HG03354 (cell line): ENCODE data around the gene ZEB2.

ENCODE experiments used
- ATAC-seq: cut with Tn5 transposase; IDR thresholded peaks from one replicate; pipeline ENCODE4 v1.9.1; 2021; ENCODE audit warnings: mild to moderate bottlenecking; ENCODE audit not compliant: unreplicated experiment, poor library complexity, severe bottlenecking

The ZEB2 gene

GRCh38 chr2:144437636-144438035 lies 82.3 kb downstream of the ZEB2 start:
- no peak for ATAC-seq

DNA sequence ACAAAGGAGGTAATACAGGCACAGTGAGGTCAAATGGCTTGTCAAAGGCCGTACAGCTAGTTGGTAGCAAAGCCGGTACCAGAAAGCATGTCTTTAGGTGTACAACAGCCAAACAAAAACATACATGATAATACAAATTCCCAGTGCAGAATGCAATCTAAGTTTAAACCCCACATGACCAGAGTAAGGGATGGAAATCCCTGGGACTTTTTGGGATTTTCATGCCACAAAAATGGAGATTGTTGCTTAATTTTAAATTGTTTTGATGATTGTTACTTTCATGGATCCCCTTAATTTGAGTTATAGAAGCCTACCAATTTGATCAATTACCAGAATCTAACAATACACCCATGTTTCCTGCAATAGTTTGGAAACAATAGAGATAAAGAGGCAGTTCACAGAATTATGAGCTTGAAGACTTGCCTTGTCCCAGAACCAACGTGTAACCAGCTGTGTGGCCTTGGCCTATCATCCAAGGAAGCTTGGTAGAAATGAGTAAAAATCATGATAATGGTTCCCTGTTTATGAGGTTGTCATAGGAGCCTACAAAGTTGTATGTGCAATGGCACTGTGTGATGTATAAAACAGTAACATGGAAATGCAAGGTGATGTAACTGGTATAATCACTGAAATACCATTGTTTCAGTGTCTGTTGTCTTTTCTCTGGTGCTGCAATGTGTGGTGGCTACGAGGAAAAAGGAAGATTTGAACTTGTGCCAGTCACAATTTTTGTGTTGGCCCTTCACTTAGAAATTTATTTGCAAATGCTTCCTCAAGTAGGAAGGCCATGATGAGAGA lies 85.3 kb downstream of the ZEB2 start:
- ATAC-seq = no peak

- no peak for ATAC-seq
Measured at GRCh38 chr2:144432921-144433320, 87.0 kb downstream of the ZEB2 start.

- ATAC-seq = no peak
Measured at GRCh38 chr2:144431998-144432397, 87.9 kb downstream of the ZEB2 start.

DNA sequence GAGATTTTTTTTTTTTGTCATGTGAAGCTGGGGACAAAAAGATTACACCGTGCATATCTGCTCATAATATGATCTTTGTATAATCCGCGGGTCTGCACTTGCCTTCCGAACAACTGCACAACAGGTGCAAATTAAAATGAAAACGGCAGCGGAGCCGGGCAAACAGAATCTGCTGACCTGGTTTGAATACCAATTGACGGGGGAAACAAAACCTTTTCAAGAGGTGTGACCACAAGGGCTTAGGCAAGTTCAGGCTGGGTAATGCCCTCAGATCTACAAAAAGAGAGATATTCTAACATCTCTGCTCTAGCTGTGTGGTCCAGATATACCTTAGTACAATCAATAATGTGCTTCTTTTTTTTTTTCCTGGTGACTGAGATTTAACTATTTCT lies 88.5 kb downstream of the ZEB2 start:
- ATAC-seq = no peak

DNA sequence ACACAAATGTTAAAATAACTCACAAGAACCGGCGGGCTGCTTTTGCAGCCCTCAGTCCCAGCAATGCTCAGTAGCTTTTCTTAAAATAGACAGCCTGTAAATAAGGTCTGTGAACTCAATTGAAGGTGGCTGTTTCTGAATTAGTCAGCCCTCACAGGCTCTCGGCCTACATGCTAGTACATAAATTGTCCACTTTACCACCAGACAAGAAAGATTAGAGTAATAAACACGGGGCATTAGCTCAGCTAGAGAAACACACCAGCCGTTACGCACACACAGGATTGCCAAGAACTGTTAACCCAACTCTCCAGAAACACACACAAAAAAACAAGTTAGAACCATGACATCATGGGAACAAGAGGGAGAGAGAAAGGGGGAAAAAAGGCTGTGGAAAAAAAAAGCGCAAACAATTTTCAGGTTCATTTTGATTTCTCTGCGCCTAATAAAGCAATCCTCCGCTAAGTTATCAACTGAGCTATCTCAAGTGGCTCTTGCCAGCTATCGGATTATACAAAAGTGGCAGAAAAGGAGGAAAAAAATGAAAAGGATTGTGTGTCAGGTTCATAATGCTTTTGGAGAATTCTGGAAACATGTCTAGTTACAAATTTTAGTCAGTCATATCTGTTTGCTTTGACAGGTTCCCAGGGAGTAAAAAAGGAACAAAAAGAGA lies 89.1 kb downstream of the ZEB2 start:
- ATAC-seq = peak; percentile 89

DNA sequence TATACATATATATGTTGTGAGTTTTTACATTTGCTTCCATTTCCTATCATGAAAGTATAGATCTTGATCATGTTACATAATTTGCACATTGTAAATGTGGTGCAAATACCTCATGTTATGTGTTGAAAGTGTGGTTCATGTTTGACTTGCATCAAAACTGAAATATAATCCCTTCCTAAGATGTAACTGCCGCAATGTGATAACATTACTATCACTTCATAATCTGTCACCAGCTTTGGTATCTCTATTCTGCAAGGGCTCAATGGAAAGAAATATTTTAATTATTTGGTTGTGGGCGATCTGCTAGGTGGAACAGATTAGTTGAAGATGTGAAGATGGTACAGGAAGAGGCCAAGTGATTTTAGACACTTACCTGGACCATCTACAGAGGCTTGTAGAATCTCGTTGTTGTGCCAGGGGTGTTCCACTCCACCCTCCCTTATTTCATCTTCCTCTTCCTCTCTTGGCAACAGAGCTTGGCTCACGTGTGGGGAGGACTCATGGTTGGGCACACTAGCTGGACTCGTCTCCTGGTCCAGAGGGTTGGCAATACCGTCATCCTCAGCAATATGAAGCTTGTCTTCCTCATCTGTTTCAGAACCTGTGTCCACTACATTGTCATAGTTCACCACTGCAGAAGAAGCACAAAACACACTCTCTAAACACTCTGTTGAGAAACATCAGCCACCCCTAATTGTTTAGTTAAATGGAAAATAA lies 90.4 kb downstream of the ZEB2 start:
- ATAC-seq = no peak

GRCh38 chr2:144426981-144427479 lies 92.9 kb downstream of the ZEB2 start:
- no peak for ATAC-seq

DNA sequence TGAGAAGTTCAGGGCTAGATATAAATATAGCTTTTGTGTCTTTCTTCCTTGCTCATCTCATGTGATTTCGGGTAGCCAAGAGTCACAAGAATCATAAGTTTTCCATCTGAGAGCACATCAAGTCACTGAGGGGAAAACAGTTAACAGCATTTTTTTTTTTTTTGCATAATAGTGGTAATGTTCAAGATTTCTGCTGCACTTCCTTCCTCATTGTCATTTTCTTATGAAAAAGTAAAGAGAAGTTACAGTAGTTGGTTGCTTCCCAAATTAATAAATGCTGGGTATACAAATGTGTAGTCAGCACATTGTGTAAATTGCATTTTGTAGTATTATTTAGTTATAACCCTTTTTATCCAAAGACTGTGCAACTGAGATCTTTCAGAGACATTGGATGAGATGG lies 93.6 kb downstream of the ZEB2 start:
- no peak for ATAC-seq

DNA sequence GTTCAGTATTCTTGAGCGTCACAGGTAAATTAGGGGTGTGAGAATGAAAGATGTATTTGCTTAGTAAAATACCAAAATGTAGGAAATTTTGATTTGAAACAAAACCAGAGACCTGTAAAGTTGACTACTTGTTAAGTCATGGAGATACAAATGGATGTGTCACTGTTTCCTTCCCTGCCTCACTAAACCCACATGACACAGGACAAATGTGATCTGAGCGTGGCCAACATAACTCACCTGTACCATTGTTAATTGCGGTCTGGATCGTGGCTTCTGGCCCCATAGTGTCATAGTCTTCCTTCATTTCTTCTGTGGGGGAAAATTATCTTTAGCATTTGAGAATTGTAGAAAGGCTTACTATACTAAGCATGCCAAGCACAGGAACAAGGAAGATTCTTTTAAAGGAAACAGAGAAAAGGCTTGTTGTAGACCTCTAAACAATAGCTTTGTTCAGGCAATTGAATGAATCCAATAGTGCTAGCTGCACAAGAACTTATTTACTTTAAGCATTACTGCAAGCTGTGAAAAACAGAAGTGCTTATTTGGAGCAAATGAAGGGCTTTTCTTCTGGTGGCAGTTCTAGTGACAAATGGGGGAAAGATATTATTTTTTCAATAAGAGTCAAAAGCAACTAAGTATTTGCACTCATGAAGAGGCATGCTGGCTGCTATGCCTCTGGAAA lies 95.2 kb downstream of the ZEB2 start:
- ATAC-seq = no peak

DNA sequence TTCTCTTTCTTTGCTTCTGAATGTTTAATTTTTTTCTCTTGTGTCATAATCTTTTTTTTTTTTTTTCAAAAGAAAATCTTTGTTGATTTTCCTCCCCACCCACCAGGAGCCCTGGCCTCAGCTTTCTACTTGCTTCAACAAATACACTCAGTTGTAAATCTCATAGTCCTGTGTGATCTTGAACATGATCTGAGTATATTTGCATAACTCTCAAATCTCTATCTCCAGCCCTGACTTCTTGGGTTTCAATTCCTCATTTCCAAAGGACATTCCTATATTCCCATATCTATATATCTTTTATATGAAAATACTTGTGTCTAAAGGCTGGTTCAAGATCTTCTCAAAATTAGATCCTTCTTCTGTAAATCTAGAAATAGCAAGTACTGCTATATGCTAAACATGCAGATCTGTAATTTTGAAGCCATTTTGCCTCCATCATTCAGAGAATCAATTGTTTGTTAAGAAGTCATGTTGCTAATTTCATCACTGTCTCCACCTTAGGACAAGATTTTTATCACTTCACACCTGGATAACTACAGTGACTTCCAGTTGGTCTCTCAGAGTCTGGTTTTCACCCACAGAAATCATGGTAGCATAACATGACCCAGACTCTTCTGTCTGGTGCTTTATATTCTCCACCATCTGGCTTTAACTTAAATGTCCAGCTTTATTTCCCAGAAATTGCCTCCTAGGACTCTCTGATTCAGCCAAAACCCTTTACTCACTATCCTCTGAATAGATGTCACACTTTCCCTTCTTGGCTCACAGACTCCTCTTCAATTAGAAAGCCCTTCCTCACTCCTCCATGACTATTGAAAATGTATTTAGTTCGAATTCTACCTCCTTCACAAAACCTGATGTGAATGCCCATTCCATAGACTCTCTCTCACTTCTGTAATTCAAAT lies 98.1 kb downstream of the ZEB2 start:
- ATAC-seq = no peak

DNA sequence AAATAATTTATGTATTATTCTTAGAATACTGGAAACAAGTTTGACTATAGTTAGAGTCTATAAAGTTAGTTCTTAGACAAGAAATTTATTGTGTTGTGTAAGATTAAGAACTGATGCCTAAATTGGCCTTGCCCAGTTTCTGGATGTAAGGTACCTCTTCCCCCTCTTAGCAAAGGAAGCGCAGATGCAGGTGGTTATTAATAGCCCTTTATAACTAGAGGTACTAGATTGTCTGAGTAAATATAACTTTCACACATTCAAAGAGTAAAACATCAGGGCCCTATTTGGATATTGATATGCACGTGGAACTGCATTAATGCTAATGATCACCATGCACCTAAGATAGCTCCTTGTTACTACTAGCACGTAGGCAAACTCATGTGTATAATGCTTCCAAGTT lies 100.7 kb downstream of the ZEB2 start:
- no peak for ATAC-seq

GRCh38 chr2:144415386-144415785 lies 104.5 kb downstream of the ZEB2 start:
- no peak for ATAC-seq

DNA sequence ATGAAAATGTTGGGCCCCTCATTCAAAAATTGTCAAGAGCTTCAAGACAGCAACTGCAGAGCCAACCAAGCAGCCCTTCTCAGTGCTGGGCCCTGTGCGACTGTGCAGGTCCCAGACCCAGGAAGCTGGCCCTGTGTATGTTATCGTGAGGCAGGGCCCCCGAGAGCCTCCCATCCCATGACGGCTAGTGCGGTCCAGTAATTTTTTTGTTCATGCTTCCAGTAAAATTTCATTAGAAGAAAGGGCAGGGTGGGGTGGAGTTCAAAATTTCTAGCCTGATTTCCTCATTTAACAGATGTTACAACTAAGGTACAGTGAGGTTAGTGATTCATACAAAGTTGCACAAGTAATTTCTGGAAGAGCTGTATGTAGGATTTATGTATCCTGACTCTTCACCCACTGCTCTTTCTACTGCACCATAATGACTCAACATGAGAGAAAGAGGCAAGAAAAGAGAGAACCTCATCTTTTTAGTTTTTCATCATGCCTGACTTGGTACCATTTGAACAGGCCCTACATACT lies 105.5 kb downstream of the ZEB2 start:
- no peak for ATAC-seq

DNA sequence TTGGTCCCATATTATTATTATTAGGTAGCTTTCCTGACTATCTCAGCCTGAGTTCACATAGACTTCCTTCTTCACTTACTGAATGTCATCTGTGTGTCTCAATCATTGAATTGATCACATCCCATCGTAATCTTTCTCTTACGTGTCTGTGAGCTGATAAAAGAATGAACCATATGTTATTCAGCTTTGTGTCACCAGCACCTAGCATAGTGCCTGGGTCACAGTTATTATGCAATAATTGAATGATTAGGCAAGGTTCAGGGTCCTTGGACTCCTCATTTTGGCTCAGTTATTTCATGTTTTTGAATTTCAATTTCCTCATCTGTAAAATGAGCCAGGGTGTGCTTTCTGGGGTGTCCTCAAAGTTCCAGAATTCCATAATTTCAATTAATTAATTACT lies 107.2 kb downstream of the ZEB2 start:
- no peak for ATAC-seq

GRCh38 chr2:144411473-144411872 lies 108.4 kb downstream of the ZEB2 start:
- no peak for ATAC-seq

- no peak for ATAC-seq
Measured at GRCh38 chr2:144409241-144409640, 110.7 kb downstream of the ZEB2 start.

DNA sequence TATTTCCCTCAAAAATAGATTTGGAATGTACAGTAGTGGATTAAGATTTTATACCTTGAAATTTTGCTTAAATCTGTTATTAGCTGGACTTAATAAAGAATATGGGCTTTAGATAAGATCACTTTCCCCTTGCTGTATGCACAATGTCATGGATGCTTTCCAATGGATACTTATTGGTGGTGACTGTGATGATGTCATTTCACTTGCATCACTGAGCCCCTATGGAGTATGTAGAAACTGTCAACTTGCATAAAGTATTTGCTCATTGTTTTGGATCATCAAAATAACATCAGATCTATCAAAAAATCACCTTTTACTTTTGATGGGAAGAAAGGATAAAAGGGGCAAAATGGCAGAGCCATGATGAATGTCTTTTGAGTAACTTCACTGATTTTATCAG lies 112.7 kb downstream of the ZEB2 start:
- no peak for ATAC-seq
